ENCODE data around the gene ARHGAP23.

Gene ARHGAP23

GRCh38 chr17:38428112-38428642 lies at the start of gene ARHGAP23:
ARHGAP23 (plus strand) TSS chr17:38428464; CDS start chr17:38428486, 22 bp downstream.
- Histone ChIP-seq H3K4me3 (ENCODE audit: low read length) (peak within 1 kb of the TSS; percentile 86), H3K9me3 (ENCODE audit: control insufficient read depth, low read length) (no peaks in the 10 kb centered on the region), H3K36me3 (ENCODE audit: control insufficient read depth, insufficient read depth, low read length, severe bottlenecking) (no peaks in the 10 kb centered on the region), H3K9ac (ENCODE audit: low read length) (peak within 1 kb of the TSS; percentile 87), H3K27me3 (replicated peaks; ENCODE audit: control insufficient read depth, insufficient read depth, low read length) (no peaks in the 10 kb centered on the region), H3K4me1 (ENCODE audit: control insufficient read depth, insufficient read depth, low read length) (peaks cover 29% of the 10 kb centered on the region)
- peak; percentile 88 for DNase-seq (ENCODE audit: low read depth)

GRCh38 chr17:38379448-38379847 lies 48.8 kb upstream of the ARHGAP23 start:
- H3K27me3 ChIP-seq (replicated peaks; ENCODE audit: control insufficient read depth, insufficient read depth, low read length): no peaks in the 10 kb centered on the region
- no peaks in the 10 kb centered on the region for H3K9me3 ChIP-seq (ENCODE audit: control insufficient read depth, low read length)
- no peaks in the 10 kb centered on the region for H3K4me1 ChIP-seq (ENCODE audit: control insufficient read depth, insufficient read depth, low read length)
- no peak overlapping the region for H3K9ac ChIP-seq (ENCODE audit: low read length)
- DNase-seq (ENCODE audit: low read depth): no peak
- H3K36me3 ChIP-seq (ENCODE audit: control insufficient read depth, insufficient read depth, low read length, severe bottlenecking): peaks cover 40% of the 10 kb centered on the region
- H3K4me3 ChIP-seq (ENCODE audit: low read length): no peak overlapping the region

- no peak for DNase-seq (ENCODE audit: low read depth)
- Histone ChIP-seq H3K4me1 (ENCODE audit: control insufficient read depth, insufficient read depth, low read length) (no peaks in the 10 kb centered on the region), H3K27me3 (replicated peaks; ENCODE audit: control insufficient read depth, insufficient read depth, low read length) (no peaks in the 10 kb centered on the region), H3K9me3 (ENCODE audit: control insufficient read depth, low read length) (no peaks in the 10 kb centered on the region), H3K4me3 (ENCODE audit: low read length) (no peak overlapping the region), H3K36me3 (ENCODE audit: control insufficient read depth, insufficient read depth, low read length, severe bottlenecking) (peaks cover 44% of the 10 kb centered on the region), H3K9ac (ENCODE audit: low read length) (no peak overlapping the region)
Observed at GRCh38 chr17:38395090-38395489, 33.2 kb upstream of the ARHGAP23 start.

GRCh38 chr17:38397227-38397626 lies 31.0 kb upstream of the ARHGAP23 start:
- Histone ChIP-seq H3K4me1 (ENCODE audit: control insufficient read depth, insufficient read depth, low read length) (no peaks in the 10 kb centered on the region), H3K27me3 (replicated peaks; ENCODE audit: control insufficient read depth, insufficient read depth, low read length) (no peaks in the 10 kb centered on the region), H3K4me3 (ENCODE audit: low read length) (no peak overlapping the region), H3K36me3 (ENCODE audit: control insufficient read depth, insufficient read depth, low read length, severe bottlenecking) (peaks cover 62% of the 10 kb centered on the region), H3K9me3 (ENCODE audit: control insufficient read depth, low read length) (no peaks in the 10 kb centered on the region), H3K9ac (ENCODE audit: low read length) (no peak overlapping the region)
- DNase-seq (ENCODE audit: low read depth): no peak

GRCh38 chr17:38400286-38400685 lies 28.0 kb upstream of the ARHGAP23 start:
- Histone ChIP-seq H3K4me3 (ENCODE audit: low read length) (no peak overlapping the region), H3K36me3 (ENCODE audit: control insufficient read depth, insufficient read depth, low read length, severe bottlenecking) (peaks cover 61% of the 10 kb centered on the region), H3K27me3 (replicated peaks; ENCODE audit: control insufficient read depth, insufficient read depth, low read length) (no peaks in the 10 kb centered on the region), H3K9ac (ENCODE audit: low read length) (no peak overlapping the region), H3K4me1 (ENCODE audit: control insufficient read depth, insufficient read depth, low read length) (no peaks in the 10 kb centered on the region), H3K9me3 (ENCODE audit: control insufficient read depth, low read length) (no peaks in the 10 kb centered on the region)
- no peak for DNase-seq (ENCODE audit: low read depth)

- no peaks in the 10 kb centered on the region for H3K9me3 ChIP-seq (ENCODE audit: control insufficient read depth, low read length)
Observed at GRCh38 chr17:38401459-38401858, 26.8 kb upstream of the ARHGAP23 start.

GRCh38 chr17:38402897-38403296 lies 25.4 kb upstream of the ARHGAP23 start:
- H3K36me3 ChIP-seq (ENCODE audit: control insufficient read depth, insufficient read depth, low read length, severe bottlenecking): peaks cover 35% of the 10 kb centered on the region
- H3K9ac ChIP-seq (ENCODE audit: low read length): no peak overlapping the region
- no peaks in the 10 kb centered on the region for H3K9me3 ChIP-seq (ENCODE audit: control insufficient read depth, low read length)
- no peaks in the 10 kb centered on the region for H3K27me3 ChIP-seq (replicated peaks; ENCODE audit: control insufficient read depth, insufficient read depth, low read length)
- DNase-seq (ENCODE audit: low read depth): no peak
- H3K4me3 ChIP-seq (ENCODE audit: low read length): no peak overlapping the region
- no peaks in the 10 kb centered on the region for H3K4me1 ChIP-seq (ENCODE audit: control insufficient read depth, insufficient read depth, low read length)

More at GRCh38 chr17:38401459-38401858, 26.8 kb upstream of the ARHGAP23 start:
- DNase-seq (ENCODE audit: low read depth): no peak
- H3K36me3 ChIP-seq (ENCODE audit: control insufficient read depth, insufficient read depth, low read length, severe bottlenecking): peaks cover 50% of the 10 kb centered on the region
- H3K27me3 ChIP-seq (replicated peaks; ENCODE audit: control insufficient read depth, insufficient read depth, low read length): no peaks in the 10 kb centered on the region
- H3K9ac ChIP-seq (ENCODE audit: low read length): no peak overlapping the region
- H3K4me3 ChIP-seq (ENCODE audit: low read length): no peak overlapping the region
- no peaks in the 10 kb centered on the region for H3K4me1 ChIP-seq (ENCODE audit: control insufficient read depth, insufficient read depth, low read length)

- Histone ChIP-seq H3K9ac (ENCODE audit: low read length) (no peak overlapping the region), H3K4me1 (ENCODE audit: control insufficient read depth, insufficient read depth, low read length) (no peaks in the 10 kb centered on the region), H3K36me3 (ENCODE audit: control insufficient read depth, insufficient read depth, low read length, severe bottlenecking) (peaks cover 34% of the 10 kb centered on the region), H3K4me3 (ENCODE audit: low read length) (no peak overlapping the region), H3K27me3 (replicated peaks; ENCODE audit: control insufficient read depth, insufficient read depth, low read length) (no peaks in the 10 kb centered on the region), H3K9me3 (ENCODE audit: control insufficient read depth, low read length) (no peaks in the 10 kb centered on the region)
- DNase-seq (ENCODE audit: low read depth): no peak
Observed at GRCh38 chr17:38403491-38403890, 24.8 kb upstream of the ARHGAP23 start.

- peaks cover 30% of the 10 kb centered on the region for H3K36me3 ChIP-seq (ENCODE audit: control insufficient read depth, insufficient read depth, low read length, severe bottlenecking)
- DNase-seq (ENCODE audit: low read depth): no peak
- no peaks in the 10 kb centered on the region for H3K27me3 ChIP-seq (replicated peaks; ENCODE audit: control insufficient read depth, insufficient read depth, low read length)
- no peaks in the 10 kb centered on the region for H3K4me1 ChIP-seq (ENCODE audit: control insufficient read depth, insufficient read depth, low read length)
- H3K4me3 ChIP-seq (ENCODE audit: low read length): no peak overlapping the region
- no peaks in the 10 kb centered on the region for H3K9me3 ChIP-seq (ENCODE audit: control insufficient read depth, low read length)
- no peak overlapping the region for H3K9ac ChIP-seq (ENCODE audit: low read length)
Observed at GRCh38 chr17:38404174-38404943, 23.9 kb upstream of the ARHGAP23 start.

GRCh38 chr17:38405654-38406053 lies 22.6 kb upstream of the ARHGAP23 start:
- no peak overlapping the region for H3K9ac ChIP-seq (ENCODE audit: low read length)
- DNase-seq (ENCODE audit: low read depth): no peak
- peaks cover 17% of the 10 kb centered on the region for H3K36me3 ChIP-seq (ENCODE audit: control insufficient read depth, insufficient read depth, low read length, severe bottlenecking)
- no peaks in the 10 kb centered on the region for H3K4me1 ChIP-seq (ENCODE audit: control insufficient read depth, insufficient read depth, low read length)
- no peaks in the 10 kb centered on the region for H3K27me3 ChIP-seq (replicated peaks; ENCODE audit: control insufficient read depth, insufficient read depth, low read length)
- no peak overlapping the region for H3K4me3 ChIP-seq (ENCODE audit: low read length)
- no peaks in the 10 kb centered on the region for H3K9me3 ChIP-seq (ENCODE audit: control insufficient read depth, low read length)

GRCh38 chr17:38410201-38410600 lies 18.1 kb upstream of the ARHGAP23 start:
- H3K27me3 ChIP-seq (replicated peaks; ENCODE audit: control insufficient read depth, insufficient read depth, low read length): peaks cover 3% of the 10 kb centered on the region
- no peaks in the 10 kb centered on the region for H3K9me3 ChIP-seq (ENCODE audit: control insufficient read depth, low read length)
- H3K36me3 ChIP-seq (ENCODE audit: control insufficient read depth, insufficient read depth, low read length, severe bottlenecking): no peaks in the 10 kb centered on the region
- no peak overlapping the region for H3K4me3 ChIP-seq (ENCODE audit: low read length)
- H3K9ac ChIP-seq (ENCODE audit: low read length): no peak overlapping the region
- DNase-seq (ENCODE audit: low read depth): no peak
- peaks cover 5% of the 10 kb centered on the region for H3K4me1 ChIP-seq (ENCODE audit: control insufficient read depth, insufficient read depth, low read length)
